GM19025 (cell line): ENCODE data around the gene TNFRSF13B.
"Not testable (repeated sequence)": the region's sequence is repeated elsewhere in the genome, so short reads cannot be mapped to it uniquely, and the experiment has no call there.

Experiments
- ATAC-seq: cut with Tn5 transposase; IDR thresholded peaks from one replicate; pipeline ENCODE4 v1.9.1; 2021; ENCODE audit warnings: mild to moderate bottlenecking, low read depth, moderate library complexity; ENCODE audit not compliant: unreplicated experiment

Gene TNFRSF13B

DNA sequence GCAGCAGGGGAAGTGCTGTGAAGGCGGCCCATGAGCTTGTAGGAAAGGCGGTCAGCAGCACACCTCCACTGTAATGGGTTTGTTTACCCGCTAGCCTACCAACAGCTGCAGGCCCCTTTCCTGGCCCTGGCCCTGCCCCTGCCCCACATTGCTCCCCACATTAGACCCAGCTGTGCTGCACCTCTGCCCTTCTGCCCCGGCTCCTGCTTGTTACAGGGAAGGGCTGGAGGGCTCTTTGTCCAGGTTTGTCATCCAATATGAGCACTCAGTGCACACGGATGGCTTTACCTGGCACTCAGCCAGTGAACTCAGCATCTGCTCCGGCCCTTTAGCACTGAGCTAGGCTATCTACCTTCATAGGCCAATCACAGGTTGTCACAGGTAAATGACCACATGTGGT, 36.0 kb upstream of the TNFRSF13B start:
- ATAC-seq: not testable (repeated sequence)

GRCh38 chr17:17004997-17005614, 33.2 kb upstream of the TNFRSF13B start:
- not testable (repeated sequence) for ATAC-seq

- ATAC-seq: no peak
Observed at GRCh38 chr17:17004251-17004996, 32.5 kb upstream of the TNFRSF13B start.

DNA sequence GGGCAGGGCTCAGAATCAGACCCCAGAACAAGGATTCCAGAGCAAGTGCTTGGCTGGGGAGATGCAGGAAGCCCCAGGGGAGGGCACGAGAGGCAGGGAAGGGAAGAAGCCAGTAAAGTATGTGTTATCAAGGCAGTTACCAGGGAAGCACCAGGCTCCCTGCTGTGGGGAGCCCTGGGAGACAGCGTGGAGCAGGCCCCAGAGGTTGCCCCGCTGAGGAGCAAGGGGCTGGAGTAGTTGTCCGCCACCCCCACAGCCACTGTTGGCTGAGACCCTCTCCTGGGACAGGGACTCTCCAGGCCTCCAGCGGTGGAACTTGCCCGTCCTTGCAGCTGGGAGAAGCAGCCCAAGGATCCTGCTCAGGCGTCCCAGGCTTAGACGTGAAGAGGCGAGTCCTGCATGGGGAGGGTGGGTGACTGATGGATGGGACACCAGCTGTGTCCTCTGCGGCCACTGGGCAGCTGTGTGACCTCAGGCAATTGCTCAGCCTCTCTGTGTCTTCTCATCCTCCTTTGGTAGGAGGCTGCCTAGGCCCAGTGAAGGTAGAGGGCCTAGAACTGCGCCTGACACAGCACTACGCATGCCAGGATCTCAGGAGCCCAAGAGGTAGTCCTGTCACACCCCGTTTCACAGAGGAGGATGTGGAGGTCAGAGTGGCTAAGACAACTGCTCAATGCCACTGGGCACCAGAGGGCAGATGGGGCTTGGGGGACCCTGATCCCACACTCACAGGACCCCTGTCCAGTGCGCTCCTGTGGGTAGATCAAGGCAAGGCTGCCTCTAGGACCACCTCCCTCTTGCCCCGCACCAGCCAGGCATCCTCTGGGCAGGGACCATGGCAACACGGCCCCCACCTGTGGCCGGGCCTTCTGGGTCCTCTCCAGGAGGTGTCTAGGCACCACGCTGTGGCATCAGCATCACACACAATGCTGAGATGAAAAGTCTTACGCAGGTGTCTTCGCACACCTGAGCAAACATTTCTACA, 31.1 kb upstream of the TNFRSF13B start:
- not testable (repeated sequence) for ATAC-seq

GRCh38 chr17:17001874-17002520, 30.1 kb upstream of the TNFRSF13B start:
- ATAC-seq: no peak

DNA sequence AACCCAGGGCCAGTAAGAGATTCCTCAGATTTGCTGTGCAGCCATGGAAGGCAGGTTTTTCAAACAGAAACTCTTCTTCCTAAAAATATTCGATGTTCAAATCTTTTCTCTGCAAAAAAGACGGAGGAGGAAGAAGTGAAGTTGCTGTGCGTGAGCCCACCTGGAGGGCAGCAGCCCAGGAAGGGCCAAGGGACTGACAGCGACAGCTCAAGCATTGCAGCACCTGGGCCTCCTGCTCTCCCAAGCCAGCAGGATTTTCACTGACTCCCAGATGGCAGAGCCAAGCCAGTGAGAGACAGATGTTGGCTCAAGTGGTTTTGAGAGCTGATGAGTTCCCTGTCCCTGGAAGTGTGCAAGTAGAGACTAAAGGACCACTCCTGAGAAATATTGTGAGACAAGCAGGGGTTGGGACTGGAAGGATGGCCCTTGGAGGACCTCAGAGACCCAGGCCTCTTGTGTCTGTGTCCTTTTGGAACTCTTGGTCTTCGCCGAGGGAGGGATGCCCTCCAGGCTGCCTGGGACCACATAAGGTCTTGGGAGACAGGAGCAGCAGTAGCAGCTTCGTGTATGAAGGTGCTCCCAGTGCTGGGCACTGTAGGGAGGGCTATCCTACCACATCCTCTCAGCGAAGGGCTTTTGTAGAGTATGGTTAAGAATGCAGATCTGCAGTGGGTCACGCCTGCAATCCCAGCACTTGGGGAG, 29.3 kb upstream of the TNFRSF13B start:
- no peak for ATAC-seq

- ATAC-seq: no peak
Observed at GRCh38 chr17:16999931-17000625, 28.2 kb upstream of the TNFRSF13B start.

DNA sequence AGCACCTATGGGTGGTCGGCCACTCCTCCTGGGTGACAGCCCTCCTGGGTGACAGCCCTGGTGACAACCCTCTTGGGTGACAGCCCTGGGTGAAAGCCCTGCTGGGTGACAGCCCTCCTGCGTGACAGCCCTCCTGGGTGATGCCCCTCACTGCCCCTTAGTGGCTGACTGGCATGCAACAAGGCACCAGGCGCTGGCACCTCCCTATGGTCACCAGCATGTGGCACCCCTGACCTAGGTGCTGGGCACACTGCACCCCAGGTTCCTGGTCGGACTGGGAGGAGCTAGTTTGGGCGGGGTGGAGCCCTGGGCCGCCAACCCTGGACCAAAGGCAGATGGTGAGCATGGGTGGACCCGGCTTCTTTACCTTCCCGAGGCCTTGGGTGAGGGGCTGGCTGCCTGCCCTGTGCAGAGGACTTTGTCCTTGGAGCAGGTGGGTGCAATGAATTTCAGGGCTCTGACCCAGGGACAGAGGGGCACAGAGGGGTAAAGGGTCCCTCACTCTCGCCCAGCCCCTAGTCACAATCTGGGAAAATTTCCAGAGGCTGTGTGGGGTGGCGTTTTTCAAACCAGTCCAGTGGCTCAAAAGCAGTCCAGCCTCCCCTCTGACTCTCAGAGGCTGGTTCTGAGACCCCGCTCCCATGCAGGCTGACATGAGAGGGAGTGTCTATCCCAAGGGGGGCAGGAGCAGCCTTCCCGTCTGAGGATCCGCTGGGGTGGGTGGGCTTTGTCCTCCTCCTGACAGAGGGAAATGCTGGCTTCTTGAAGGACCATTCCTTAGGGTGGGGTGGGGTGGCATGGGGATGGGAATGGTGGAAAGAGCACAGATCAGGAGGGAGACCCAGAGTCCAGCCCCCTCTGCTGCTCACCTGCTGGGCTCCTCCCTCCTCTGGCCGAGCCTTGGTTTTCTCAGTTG, 25.9 kb upstream of the TNFRSF13B start:
- ATAC-seq: no peak

DNA sequence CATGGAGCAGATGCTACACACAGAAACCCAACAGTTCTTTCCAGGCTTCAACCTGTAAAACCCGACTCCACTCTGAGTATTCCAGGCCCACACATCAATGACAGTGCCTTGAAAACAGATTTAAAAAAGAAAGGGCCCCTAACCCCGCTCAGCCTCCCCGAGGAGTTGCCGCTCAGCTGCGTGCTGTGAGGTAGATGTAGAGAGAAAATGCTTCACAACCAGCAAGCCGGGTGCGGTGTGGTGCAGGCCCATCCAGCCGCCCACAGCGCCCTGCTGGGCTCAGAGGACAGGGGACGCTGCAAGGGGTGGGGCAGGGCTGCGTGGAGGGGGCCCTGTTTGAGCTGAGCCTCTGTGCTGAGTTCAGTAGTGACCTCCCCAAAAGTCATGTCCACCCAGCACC, 24.8 kb upstream of the TNFRSF13B start:
- not testable (repeated sequence) for ATAC-seq

- ATAC-seq: no peak
Observed at GRCh38 chr17:16995930-16996329, 24.0 kb upstream of the TNFRSF13B start.

DNA sequence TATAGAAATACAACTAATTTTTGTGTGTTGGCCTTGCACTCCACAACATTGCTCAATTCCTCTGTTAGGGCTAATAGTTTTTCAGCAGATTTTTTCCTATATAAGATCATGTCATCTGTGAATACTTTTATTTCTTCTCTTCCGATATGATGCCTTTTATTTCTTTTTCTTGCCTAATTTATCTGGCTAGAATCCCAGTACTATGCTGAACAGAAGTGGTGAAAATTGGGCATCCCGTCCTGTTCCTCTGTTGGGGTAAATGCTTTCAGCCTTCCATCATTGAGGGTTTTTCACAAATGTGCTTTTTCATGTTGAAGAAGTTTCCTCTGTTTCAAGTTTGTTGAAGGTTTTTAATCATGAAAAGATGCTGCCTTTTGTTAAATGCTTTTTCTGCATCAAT, 22.7 kb upstream of the TNFRSF13B start:
- ATAC-seq: no peak

DNA sequence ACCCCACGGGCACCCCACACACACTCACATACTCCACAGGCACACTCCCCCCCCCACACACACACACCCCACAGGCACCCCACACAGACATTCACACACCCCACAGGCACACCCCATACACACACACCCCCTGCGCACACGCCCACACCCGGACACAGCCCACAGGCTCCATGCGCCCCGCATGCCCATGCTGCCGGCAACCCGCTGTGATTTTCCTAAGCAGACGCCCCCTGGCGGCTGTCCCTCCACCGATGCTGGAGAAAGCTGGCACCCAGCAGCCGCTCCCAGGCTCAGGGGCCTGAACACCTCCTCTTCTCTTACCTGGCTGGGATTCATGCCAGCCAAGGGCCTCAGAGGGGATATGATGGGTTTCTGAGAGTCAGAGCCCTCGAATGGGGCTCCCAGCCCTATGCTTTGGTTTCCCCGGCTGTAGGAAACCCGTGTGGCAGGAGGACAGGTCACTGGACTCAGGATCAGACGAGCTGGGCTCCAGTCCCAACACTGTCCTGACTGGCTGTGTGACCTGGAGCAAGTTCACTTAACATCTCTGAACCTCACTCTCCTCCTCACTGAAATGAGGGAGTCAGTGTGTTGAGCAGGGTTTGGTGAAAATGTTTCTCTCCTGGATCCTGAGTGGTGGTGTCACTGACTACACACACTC, 19.6 kb upstream of the TNFRSF13B start:
- ATAC-seq: no peak

DNA sequence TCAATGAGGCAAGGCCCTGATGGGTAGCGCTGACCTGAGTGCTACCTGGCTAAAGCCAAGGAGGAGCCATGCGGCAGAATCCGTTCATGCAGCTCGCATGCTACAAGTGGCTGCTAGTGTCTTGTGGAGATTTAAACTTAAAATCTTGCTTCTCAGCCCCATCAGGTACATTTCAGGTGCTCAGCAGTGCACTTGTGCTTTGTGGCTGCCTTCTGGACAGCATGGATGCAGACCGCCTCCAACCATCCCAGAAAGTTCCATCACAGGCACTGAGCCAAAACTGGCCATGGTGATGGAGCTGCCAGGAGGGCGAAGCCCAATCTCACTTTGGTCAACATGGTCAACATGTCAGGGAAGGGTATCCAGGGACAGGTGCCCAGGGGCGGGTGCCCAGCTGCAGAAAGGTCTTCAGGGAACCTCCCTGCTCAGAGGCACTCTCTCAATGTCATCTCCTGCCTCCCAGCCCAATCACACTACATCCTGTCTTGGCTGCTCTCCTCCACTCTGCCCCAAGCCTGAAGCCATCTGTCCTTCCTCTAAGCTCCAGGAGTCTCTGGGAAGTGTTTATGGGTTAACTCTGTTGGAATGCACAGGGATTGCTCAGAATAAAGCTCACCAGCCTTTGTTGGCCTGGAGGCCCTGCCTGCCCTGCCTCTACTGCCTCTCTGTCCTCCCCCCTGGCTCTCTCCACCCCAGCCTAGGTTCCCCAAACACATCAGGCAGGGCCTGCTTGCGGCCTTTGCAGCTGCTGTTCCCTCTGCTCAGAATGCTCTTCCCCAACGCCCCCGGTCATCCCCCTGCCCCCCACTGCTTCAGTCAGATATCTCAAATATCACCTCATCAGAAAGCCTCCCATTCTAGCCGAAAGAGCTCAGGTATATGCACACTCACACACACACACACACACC, 18.3 kb upstream of the TNFRSF13B start:
- no peak for ATAC-seq

DNA sequence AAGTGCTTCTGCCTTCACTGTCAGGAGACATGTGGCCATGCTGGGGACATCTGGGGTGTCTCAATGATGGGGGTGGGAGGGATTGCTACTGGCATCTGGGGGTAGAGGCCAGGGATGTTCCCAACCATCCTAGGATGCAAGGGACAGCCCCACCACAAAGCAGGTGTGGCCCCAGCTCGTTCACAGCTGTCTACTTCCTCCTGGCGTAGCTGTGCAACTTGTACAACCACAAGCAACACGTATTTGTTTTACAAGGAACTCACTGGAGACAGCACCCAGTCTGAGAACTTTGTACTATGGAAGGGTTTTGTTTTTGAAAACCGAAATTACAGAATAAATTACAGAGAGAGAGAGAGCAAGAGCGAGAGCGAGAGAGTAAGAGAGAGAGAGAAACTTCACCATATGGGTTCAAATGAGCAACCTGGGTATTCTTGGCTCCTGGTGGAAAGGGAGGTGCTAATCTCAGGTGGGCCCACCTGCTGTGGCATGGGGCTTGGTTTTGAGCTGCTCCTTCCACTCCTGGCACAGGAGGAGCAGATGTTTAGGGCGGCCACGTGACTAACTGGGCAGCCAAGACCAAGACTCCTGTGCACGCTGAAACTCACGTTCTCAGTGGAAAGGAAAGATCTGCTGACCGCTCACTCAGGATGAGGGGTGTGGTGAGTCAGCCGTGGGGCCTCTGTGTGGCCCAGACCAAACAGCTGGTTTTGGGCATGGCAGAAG, 17.5 kb upstream of the TNFRSF13B start:
- ATAC-seq: peak; percentile 27

GRCh38 chr17:16988749-16989229, 16.9 kb upstream of the TNFRSF13B start:
- ATAC-seq: no peak
